Measurements from ENCODE around the gene ADGRV1.
"Not testable (repeated sequence)": the region's sequence is repeated elsewhere in the genome, so short reads cannot be mapped to it uniquely, and the experiment has no call there.

ADGRV1 gene

DNA sequence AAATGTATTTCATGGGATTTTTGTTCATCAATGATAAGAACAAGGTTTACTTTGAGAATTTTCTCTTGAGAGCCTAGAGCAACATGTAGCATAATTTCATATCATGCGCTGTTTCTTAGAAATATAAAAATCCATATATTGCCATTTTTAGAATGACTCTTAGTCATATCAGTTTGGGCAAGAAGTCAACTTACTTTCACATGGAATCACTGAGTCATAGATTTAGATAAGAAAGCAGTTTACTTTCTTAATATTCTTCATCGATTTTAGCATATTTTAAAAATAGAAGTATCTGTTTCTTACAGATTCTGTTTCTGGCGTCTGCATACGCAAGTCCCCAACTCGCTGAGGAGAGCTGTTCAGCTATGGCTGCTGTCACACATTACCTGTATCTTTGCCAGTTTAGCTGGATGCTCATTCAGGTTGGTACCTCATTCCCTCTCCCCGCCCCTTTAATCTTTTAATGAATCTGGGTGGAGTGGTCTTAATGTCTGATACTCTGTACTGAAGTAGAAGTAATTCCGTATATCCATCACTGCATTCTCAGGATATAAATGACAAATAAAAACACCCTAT, 406.6 kb downstream of the ADGRV1 start:
- H3K4me1 ChIP-seq (ENCODE audit: control insufficient read depth, low read depth, low read length) = no peaks in the 10 kb centered on the region
- peaks cover 15% of the 10 kb centered on the region for H3K9me3 ChIP-seq (ENCODE audit: control insufficient read depth, low read depth, low read length)
- peaks cover 10% of the 10 kb centered on the region for H3K36me3 ChIP-seq (ENCODE audit: control insufficient read depth, low read depth, low read length)
- no peak overlapping the region for H3K27ac ChIP-seq (ENCODE audit: low read length)
- no peak overlapping the region for H3K4me3 ChIP-seq (ENCODE audit: low read length)
- no peak overlapping the region for H3K9ac ChIP-seq (ENCODE audit: low read length)
- no peaks in the 10 kb centered on the region for H3K27me3 ChIP-seq (ENCODE audit: control insufficient read depth, insufficient read depth, low read length)

GRCh38 chr5:90967443-90967842, 408.8 kb downstream of the ADGRV1 start:
- no peaks in the 10 kb centered on the region for H3K4me1 ChIP-seq (ENCODE audit: control insufficient read depth, low read depth, low read length)

GRCh38 chr5:90967851-90968250, 409.3 kb downstream of the ADGRV1 start:
- Histone ChIP-seq H3K27ac (ENCODE audit: low read length) (no peak overlapping the region), H3K4me3 (ENCODE audit: low read length) (no peak overlapping the region), H3K4me1 (ENCODE audit: control insufficient read depth, low read depth, low read length) (no peaks in the 10 kb centered on the region)

More at GRCh38 chr5:90967443-90967842, 408.8 kb downstream of the ADGRV1 start:
- peaks cover 10% of the 10 kb centered on the region for H3K36me3 ChIP-seq (ENCODE audit: control insufficient read depth, low read depth, low read length)
- no peak overlapping the region for H3K27ac ChIP-seq (ENCODE audit: low read length)
- H3K9me3 ChIP-seq (ENCODE audit: control insufficient read depth, low read depth, low read length) = peaks cover 15% of the 10 kb centered on the region
- no peak overlapping the region for H3K9ac ChIP-seq (ENCODE audit: low read length)
- H3K4me3 ChIP-seq (ENCODE audit: low read length) = no peak overlapping the region
- H3K27me3 ChIP-seq (ENCODE audit: control insufficient read depth, insufficient read depth, low read length) = no peaks in the 10 kb centered on the region

GRCh38 chr5:90968319-90968718, 409.7 kb downstream of the ADGRV1 start:
- peaks cover 15% of the 10 kb centered on the region for H3K9me3 ChIP-seq (ENCODE audit: control insufficient read depth, low read depth, low read length)
- H3K27ac ChIP-seq (ENCODE audit: low read length) = no peak overlapping the region
- no peak overlapping the region for H3K4me3 ChIP-seq (ENCODE audit: low read length)
- H3K36me3 ChIP-seq (ENCODE audit: control insufficient read depth, low read depth, low read length) = peaks cover 10% of the 10 kb centered on the region
- no peaks in the 10 kb centered on the region for H3K4me1 ChIP-seq (ENCODE audit: control insufficient read depth, low read depth, low read length)
- no peaks in the 10 kb centered on the region for H3K27me3 ChIP-seq (ENCODE audit: control insufficient read depth, insufficient read depth, low read length)
- H3K9ac ChIP-seq (ENCODE audit: low read length) = no peak overlapping the region

More at GRCh38 chr5:90967851-90968250, 409.3 kb downstream of the ADGRV1 start:
- no peak overlapping the region for H3K9ac ChIP-seq (ENCODE audit: low read length)
- peaks cover 15% of the 10 kb centered on the region for H3K9me3 ChIP-seq (ENCODE audit: control insufficient read depth, low read depth, low read length)
- peaks cover 10% of the 10 kb centered on the region for H3K36me3 ChIP-seq (ENCODE audit: control insufficient read depth, low read depth, low read length)
- H3K27me3 ChIP-seq (ENCODE audit: control insufficient read depth, insufficient read depth, low read length) = no peaks in the 10 kb centered on the region

- not testable (repeated sequence) for H3K4me3 ChIP-seq (ENCODE audit: low read length); H3K27me3 ChIP-seq (ENCODE audit: control insufficient read depth, insufficient read depth, low read length); H3K4me1 ChIP-seq (ENCODE audit: control insufficient read depth, low read depth, low read length); H3K36me3 ChIP-seq (ENCODE audit: control insufficient read depth, low read depth, low read length); H3K9ac ChIP-seq (ENCODE audit: low read length); H3K27ac ChIP-seq (ENCODE audit: low read length)
- H3K9me3 ChIP-seq (ENCODE audit: control insufficient read depth, low read depth, low read length) = peaks cover 15% of the 10 kb centered on the region
Observed at GRCh38 chr5:90969945-90970344, 411.3 kb downstream of the ADGRV1 start.

DNA sequence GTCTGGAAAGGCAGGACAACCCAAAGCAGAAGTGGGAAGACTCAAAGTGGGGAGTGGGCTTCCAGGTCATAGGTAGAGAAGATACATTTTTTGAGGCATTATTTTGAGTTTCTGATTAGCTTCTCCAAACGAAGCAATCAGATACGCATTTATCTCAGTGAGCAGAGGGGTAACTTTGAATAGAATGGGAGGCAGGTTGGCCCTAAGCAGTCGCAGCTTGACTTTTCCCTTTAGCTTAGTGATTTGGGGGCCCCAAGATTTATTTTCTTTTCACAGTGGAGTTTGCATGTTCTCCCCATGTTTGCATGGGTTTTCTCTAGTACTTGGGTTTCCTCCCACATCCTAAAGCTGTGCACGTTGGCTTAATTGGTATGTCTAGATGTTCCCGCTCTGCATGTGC, 422.6 kb downstream of the ADGRV1 start:
- no peak overlapping the region for H3K9ac ChIP-seq (ENCODE audit: low read length)
- no peak overlapping the region for H3K4me3 ChIP-seq (ENCODE audit: low read length)
- peaks cover 4% of the 10 kb centered on the region for H3K36me3 ChIP-seq (ENCODE audit: control insufficient read depth, low read depth, low read length)
- no peaks in the 10 kb centered on the region for H3K27me3 ChIP-seq (ENCODE audit: control insufficient read depth, insufficient read depth, low read length)
- H3K4me1 ChIP-seq (ENCODE audit: control insufficient read depth, low read depth, low read length) = no peaks in the 10 kb centered on the region
- no peaks in the 10 kb centered on the region for H3K9me3 ChIP-seq (ENCODE audit: control insufficient read depth, low read depth, low read length)
- no peak overlapping the region for H3K27ac ChIP-seq (ENCODE audit: low read length)

- Histone ChIP-seq H3K9ac (ENCODE audit: low read length) (no peak overlapping the region), H3K4me1 (ENCODE audit: control insufficient read depth, low read depth, low read length) (no peaks in the 10 kb centered on the region), H3K4me3 (ENCODE audit: low read length) (no peak overlapping the region), H3K27ac (ENCODE audit: low read length) (no peak overlapping the region), H3K27me3 (ENCODE audit: control insufficient read depth, insufficient read depth, low read length) (no peaks in the 10 kb centered on the region), H3K36me3 (ENCODE audit: control insufficient read depth, low read depth, low read length) (peaks cover 4% of the 10 kb centered on the region), H3K9me3 (ENCODE audit: control insufficient read depth, low read depth, low read length) (no peaks in the 10 kb centered on the region)
Observed at GRCh38 chr5:90981821-90982220, 423.2 kb downstream of the ADGRV1 start.

GRCh38 chr5:90982576-90982975, 424.0 kb downstream of the ADGRV1 start:
- Histone ChIP-seq H3K9ac (ENCODE audit: low read length) (no peak overlapping the region), H3K27ac (ENCODE audit: low read length) (no peak overlapping the region), H3K4me1 (ENCODE audit: control insufficient read depth, low read depth, low read length) (no peaks in the 10 kb centered on the region), H3K9me3 (ENCODE audit: control insufficient read depth, low read depth, low read length) (no peaks in the 10 kb centered on the region), H3K36me3 (ENCODE audit: control insufficient read depth, low read depth, low read length) (peaks cover 4% of the 10 kb centered on the region), H3K4me3 (ENCODE audit: low read length) (no peak overlapping the region), H3K27me3 (ENCODE audit: control insufficient read depth, insufficient read depth, low read length) (no peaks in the 10 kb centered on the region)

GRCh38 chr5:90983148-90983547, 424.6 kb downstream of the ADGRV1 start:
- no peak overlapping the region for H3K4me3 ChIP-seq (ENCODE audit: low read length)
- H3K27me3 ChIP-seq (ENCODE audit: control insufficient read depth, insufficient read depth, low read length) = no peaks in the 10 kb centered on the region
- no peaks in the 10 kb centered on the region for H3K9me3 ChIP-seq (ENCODE audit: control insufficient read depth, low read depth, low read length)
- H3K4me1 ChIP-seq (ENCODE audit: control insufficient read depth, low read depth, low read length) = no peaks in the 10 kb centered on the region
- no peak overlapping the region for H3K27ac ChIP-seq (ENCODE audit: low read length)
- peaks cover 4% of the 10 kb centered on the region for H3K36me3 ChIP-seq (ENCODE audit: control insufficient read depth, low read depth, low read length)
- no peak overlapping the region for H3K9ac ChIP-seq (ENCODE audit: low read length)

- no peak overlapping the region for H3K27ac ChIP-seq (ENCODE audit: low read length)
Observed at GRCh38 chr5:90983711-90984124, 425.1 kb downstream of the ADGRV1 start.

DNA sequence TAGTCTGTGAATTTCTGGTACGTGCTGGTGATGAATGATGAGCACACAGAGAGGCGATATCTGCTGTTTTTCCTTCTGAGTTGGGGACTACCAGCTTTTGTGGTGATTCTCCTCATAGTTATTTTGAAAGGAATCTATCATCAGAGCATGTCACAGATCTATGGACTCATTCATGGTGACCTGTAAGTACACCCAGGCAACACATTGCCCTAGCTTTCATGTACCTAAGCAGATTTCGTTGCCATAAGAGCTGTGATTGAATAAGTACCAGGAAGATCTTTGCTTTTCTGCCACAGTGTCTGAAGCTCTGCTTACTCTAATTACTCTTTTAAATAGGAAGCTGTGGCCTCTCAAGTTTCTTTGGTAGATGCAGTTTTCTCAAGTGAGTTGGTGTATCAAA, 426.7 kb downstream of the ADGRV1 start:
- Histone ChIP-seq H3K4me1 (ENCODE audit: control insufficient read depth, low read depth, low read length) (no peaks in the 10 kb centered on the region), H3K4me3 (ENCODE audit: low read length) (no peak overlapping the region), H3K36me3 (ENCODE audit: control insufficient read depth, low read depth, low read length) (peaks cover 4% of the 10 kb centered on the region), H3K9me3 (ENCODE audit: control insufficient read depth, low read depth, low read length) (no peaks in the 10 kb centered on the region), H3K27ac (ENCODE audit: low read length) (no peak overlapping the region), H3K27me3 (ENCODE audit: control insufficient read depth, insufficient read depth, low read length) (no peaks in the 10 kb centered on the region), H3K9ac (ENCODE audit: low read length) (no peak overlapping the region)

More at GRCh38 chr5:90983711-90984124, 425.1 kb downstream of the ADGRV1 start:
- H3K27me3 ChIP-seq (ENCODE audit: control insufficient read depth, insufficient read depth, low read length) = no peaks in the 10 kb centered on the region
- no peaks in the 10 kb centered on the region for H3K9me3 ChIP-seq (ENCODE audit: control insufficient read depth, low read depth, low read length)
- no peak overlapping the region for H3K4me3 ChIP-seq (ENCODE audit: low read length)
- H3K9ac ChIP-seq (ENCODE audit: low read length) = no peak overlapping the region
- H3K36me3 ChIP-seq (ENCODE audit: control insufficient read depth, low read depth, low read length) = peaks cover 4% of the 10 kb centered on the region
- no peaks in the 10 kb centered on the region for H3K4me1 ChIP-seq (ENCODE audit: control insufficient read depth, low read depth, low read length)

GRCh38 chr5:90987726-90988125, 429.1 kb downstream of the ADGRV1 start:
- H3K27me3 ChIP-seq (ENCODE audit: control insufficient read depth, insufficient read depth, low read length) = no peaks in the 10 kb centered on the region
- H3K36me3 ChIP-seq (ENCODE audit: control insufficient read depth, low read depth, low read length) = peaks cover 4% of the 10 kb centered on the region
- H3K9ac ChIP-seq (ENCODE audit: low read length) = no peak overlapping the region
- H3K4me3 ChIP-seq (ENCODE audit: low read length) = no peak overlapping the region
- no peak overlapping the region for H3K27ac ChIP-seq (ENCODE audit: low read length)
- H3K4me1 ChIP-seq (ENCODE audit: control insufficient read depth, low read depth, low read length) = no peaks in the 10 kb centered on the region
- H3K9me3 ChIP-seq (ENCODE audit: control insufficient read depth, low read depth, low read length) = no peaks in the 10 kb centered on the region

All from iPS-18a (cell line).